ENCODE measurements around the gene TLE2. TPM values are rescaled to one million over a fixed set of nuclear protein-coding genes. Genes with fewer than 3 reads are reported as not detected.

The TLE2 gene
- total and polyA plus RNA-seq, 2 donors (not counting 3 experiments of a cell fraction or from before 2014, with no cell fraction given): 32.0 to 38.8 TPM

- no TSS peak for BruUV-seq (replicated peaks)
- H3K9me3 ChIP-seq (replicated peaks; ENCODE audit: control insufficient read depth, insufficient read depth, low read length): no peaks in the 10 kb centered on the region
- ChIA-PET POLR2A (no interaction called here), CTCF (interaction anchor here (1.7 to 3.2 kb wide), 3 partner anchors 9 to 64 kb away, joined by 5 to 11 read pairs (median 8); no protein-coding TSS in a partner anchor)
- FAIRE-seq (no peak), DNase-seq (ENCODE audit: low read depth, low spot score) (no peak)
- no peak overlapping the region for H3K4me3 ChIP-seq (replicated peaks in 1 of 3; ENCODE audit: insufficient read depth in 1 of 3, low read depth in 1 of 3, low read length in 3 of 3)
- dilution Hi-C loops (cut with MboI; ENCODE audit: extremely low pct_ligation_motif_present, low sequenced_read_pairs) (no loop called here), intact Hi-C loops (cut with micrococcal nuclease) (no loop called here)
- no peaks in the 10 kb centered on the region for H4K20me1 ChIP-seq (replicated peaks; ENCODE audit: control insufficient read depth, extremely low read depth, insufficient read depth, low read length)
- H3K4me2 ChIP-seq (ENCODE audit: insufficient read depth, low read length): no peak overlapping the region
- H3K36me3 ChIP-seq (ENCODE audit: control insufficient read depth in 2 of 2, extremely low read depth in 1 of 2, insufficient read depth in 2 of 2, low read length in 2 of 2): no peaks in the 10 kb centered on the region
- no peak overlapping the region for H2AFZ ChIP-seq (ENCODE audit: low read depth, low read length)
- H3K9me1 ChIP-seq (replicated peaks; ENCODE audit: control insufficient read depth, extremely low read depth, insufficient read depth, low read length): no peaks in the 10 kb centered on the region
- peaks cover 2% of the 10 kb centered on the region for H3K4me1 ChIP-seq (ENCODE audit: control insufficient read depth, extremely low read depth, insufficient read depth, low read length)
- no peak overlapping the region for H3K9ac ChIP-seq (replicated peaks; ENCODE audit: extremely low read depth, insufficient read depth, low read length)
- peaks cover 1 to 8% of the 10 kb centered on the region in 2 experiments for H3K27me3 ChIP-seq (ENCODE audit: control insufficient read depth in 2 of 2, insufficient read depth in 2 of 2, low read length in 2 of 2)
- no peak for TF ChIP-seq POLR2AphosphoS5 (IDR thresholded peaks at IDR 0.05; ENCODE audit: insufficient read depth, low read depth, low read length)
- TF ChIP-seq EZH2 (IDR thresholded peaks at IDR 0.05; ENCODE audit: borderline replicate concordance, low read depth, low read length, severe bottlenecking): no peak
- no peak for TF ChIP-seq MYC (IDR thresholded peaks at IDR 0.05; ENCODE audit: low read depth, low read length)
- no peak for TF ChIP-seq JUN (IDR thresholded peaks at IDR 0.05; ENCODE audit: borderline replicate concordance, insufficient read depth, insufficient read length, low read depth)
- TF ChIP-seq MAX (IDR thresholded peaks at IDR 0.05; ENCODE audit: insufficient read depth, insufficient read length): no peak
- no peak overlapping the region for H3K27ac ChIP-seq (ENCODE audit: insufficient read depth, low read depth, low read length)
- H3K79me2 ChIP-seq (ENCODE audit: control insufficient read depth, insufficient read depth, low read length): no peaks in the 10 kb centered on the region
Measured at GRCh38 chr19:3027292-3027691, 1.8 kb downstream of the TLE2 start.

- no peak overlapping the region for H2AFZ ChIP-seq (ENCODE audit: low read depth, low read length)
- H3K9ac ChIP-seq (replicated peaks; ENCODE audit: extremely low read depth, insufficient read depth, low read length): no peak overlapping the region
- intact Hi-C loops (cut with micrococcal nuclease) (no loop called here), dilution Hi-C loops (cut with MboI; ENCODE audit: extremely low pct_ligation_motif_present, low sequenced_read_pairs) (no loop called here)
- H3K9me1 ChIP-seq (replicated peaks; ENCODE audit: control insufficient read depth, extremely low read depth, insufficient read depth, low read length): no peaks in the 10 kb centered on the region
- FAIRE-seq: peak; percentile 24
- H3K4me1 ChIP-seq (ENCODE audit: control insufficient read depth, extremely low read depth, insufficient read depth, low read length): peaks cover 2% of the 10 kb centered on the region
- no peak for DNase-seq (ENCODE audit: low read depth, low spot score)
- H4K20me1 ChIP-seq (replicated peaks; ENCODE audit: control insufficient read depth, extremely low read depth, insufficient read depth, low read length): no peaks in the 10 kb centered on the region
- peaks cover 1 to 8% of the 10 kb centered on the region in 2 experiments for H3K27me3 ChIP-seq (ENCODE audit: control insufficient read depth in 2 of 2, insufficient read depth in 2 of 2, low read length in 2 of 2)
- H3K4me3 ChIP-seq (replicated peaks in 1 of 3; ENCODE audit: insufficient read depth in 1 of 3, low read depth in 1 of 3, low read length in 3 of 3): no peak overlapping the region
- BruUV-seq (replicated peaks): no TSS peak
- no peak overlapping the region for H3K4me2 ChIP-seq (ENCODE audit: insufficient read depth, low read length)
- ChIA-PET POLR2A (no interaction called here), CTCF (interaction anchor here (1.7 to 3.2 kb wide), 3 partner anchors 9 to 64 kb away, joined by 5 to 11 read pairs (median 8); no protein-coding TSS in a partner anchor)
- no peaks in the 10 kb centered on the region for H3K9me3 ChIP-seq (replicated peaks; ENCODE audit: control insufficient read depth, insufficient read depth, low read length)
- TF ChIP-seq MAX (IDR thresholded peaks at IDR 0.05; ENCODE audit: insufficient read depth, insufficient read length) (no peak), CTCF (IDR thresholded peaks at IDR 0.05; ENCODE audit: extremely low read depth in 1 of 2, insufficient read depth in 1 of 2, low read depth in 1 of 2, low read length in 2 of 2) (no peak), EZH2 (IDR thresholded peaks at IDR 0.05; ENCODE audit: borderline replicate concordance, low read depth, low read length, severe bottlenecking) (no peak), POLR2A (IDR thresholded peaks at IDR 0.05; ENCODE audit: low read depth, low read length) (no peak), MYC (IDR thresholded peaks at IDR 0.05; ENCODE audit: low read depth, low read length) (no peak), FOS (IDR thresholded peaks at IDR 0.05; ENCODE audit: borderline replicate concordance, insufficient read depth, low read length) (no peak), JUN (IDR thresholded peaks at IDR 0.05; ENCODE audit: borderline replicate concordance, insufficient read depth, insufficient read length, low read depth) (no peak), GATA2 (IDR thresholded peaks at IDR 0.05; ENCODE audit: insufficient read depth, insufficient read length, low read depth, low read length) (no peak)
- H3K27ac ChIP-seq (ENCODE audit: insufficient read depth, low read depth, low read length): no peak overlapping the region
- H3K79me2 ChIP-seq (ENCODE audit: control insufficient read depth, insufficient read depth, low read length): no peaks in the 10 kb centered on the region
- no peaks in the 10 kb centered on the region for H3K36me3 ChIP-seq (ENCODE audit: control insufficient read depth in 2 of 2, extremely low read depth in 1 of 2, insufficient read depth in 2 of 2, low read length in 2 of 2)
Measured at GRCh38 chr19:3026768-3027167, 2.3 kb downstream of the TLE2 start.

All from endothelial cell of umbilical vein (primary cell).